Spleen (tissue), 7 donors: ENCODE data around the gene DENND1B.

Experiments
- POLR2A ChIP-seq, 3 donors: fragments of 450-650 bp; IDR thresholded peaks; one replicate each; pipeline ENCODE4 v1.5.1; 2017; ENCODE audit warnings: antibody characterized with exemption in 3 of 3, mild to moderate bottlenecking in 1 of 3
- POLR2AphosphoS5 ChIP-seq, 3 donors: sonication (generic); formaldehyde crosslinking; IDR thresholded peaks; one replicate each; pipeline ENCODE4 v1.5.1; 2017; ENCODE audit warnings: antibody characterized with exemption in 3 of 3
- TF ChIP-seq, protein P1 (sequence below), 11 experiments: fragments of 200-600 bp in 7 of 11; fragments of 450-650 bp in 4 of 11; sonication (generic) in 4 of 11; IDR thresholded peaks in 8 of 11; conservative IDR thresholded peaks in 3 of 11; 1 replicate in 7 of 11; 2 replicates in 4 of 11; pipeline versions ENCODE4 v1.4.0 to v1.8.0; 2016 to 2021; ENCODE audit warnings: antibody characterized with exemption in 11 of 11, inconsistent platforms in 4 of 11, mild to moderate bottlenecking in 1 of 11
- donor health status: DM: no; HTN: no; CAD: no; lungs with moderate emphysema.
- donor health status: DM: no; HTN: no; CAD: no.
- donor health status: DM: no; HTN: no; CAD: no.

DNA sequence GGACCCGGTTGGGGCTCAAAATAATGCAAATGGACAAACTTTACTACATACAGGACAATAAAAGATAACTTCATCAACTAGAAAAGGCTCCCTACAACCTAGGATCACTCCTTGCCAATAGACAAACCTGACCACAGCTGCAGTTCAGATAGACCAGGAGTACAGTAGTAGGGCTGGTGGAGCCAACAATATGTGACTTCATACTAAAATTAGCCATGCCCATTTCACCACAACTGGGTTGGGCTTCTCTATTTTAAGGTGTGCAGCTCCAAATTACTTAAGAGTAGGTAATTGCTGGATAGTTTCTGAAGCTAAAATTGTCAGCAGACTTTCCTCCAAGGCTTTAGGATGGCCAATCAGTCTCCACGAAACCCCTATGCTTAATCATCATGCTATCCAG, 3.9 kb downstream of the DENND1B start:
- TF ChIP-seq POLR2A (IDR thresholded peaks at IDR 0.05) (no peak), POLR2AphosphoS5 (IDR thresholded peaks at IDR 0.05) (no peak)
- TF ChIP-seq, protein P1, sequence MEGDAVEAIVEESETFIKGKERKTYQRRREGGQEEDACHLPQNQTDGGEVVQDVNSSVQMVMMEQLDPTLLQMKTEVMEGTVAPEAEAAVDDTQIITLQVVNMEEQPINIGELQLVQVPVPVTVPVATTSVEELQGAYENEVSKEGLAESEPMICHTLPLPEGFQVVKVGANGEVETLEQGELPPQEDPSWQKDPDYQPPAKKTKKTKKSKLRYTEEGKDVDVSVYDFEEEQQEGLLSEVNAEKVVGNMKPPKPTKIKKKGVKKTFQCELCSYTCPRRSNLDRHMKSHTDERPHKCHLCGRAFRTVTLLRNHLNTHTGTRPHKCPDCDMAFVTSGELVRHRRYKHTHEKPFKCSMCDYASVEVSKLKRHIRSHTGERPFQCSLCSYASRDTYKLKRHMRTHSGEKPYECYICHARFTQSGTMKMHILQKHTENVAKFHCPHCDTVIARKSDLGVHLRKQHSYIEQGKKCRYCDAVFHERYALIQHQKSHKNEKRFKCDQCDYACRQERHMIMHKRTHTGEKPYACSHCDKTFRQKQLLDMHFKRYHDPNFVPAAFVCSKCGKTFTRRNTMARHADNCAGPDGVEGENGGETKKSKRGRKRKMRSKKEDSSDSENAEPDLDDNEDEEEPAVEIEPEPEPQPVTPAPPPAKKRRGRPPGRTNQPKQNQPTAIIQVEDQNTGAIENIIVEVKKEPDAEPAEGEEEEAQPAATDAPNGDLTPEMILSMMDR (IDR thresholded peaks at IDR 0.05 in 8 of 11, conservative IDR thresholded peaks at IDR 0.05 in 3 of 11), result no peak
